Activated CD4-positive, alpha-beta T cell treated with anti-CD3 and anti-CD28 coated beads for 4 hours (primary cell): Measurements from ENCODE around the gene MARK2.
A peak's percentile ranks its signal among the peaks of the same experiment; 100 is the strongest.
"Not testable (repeated sequence)": the region's sequence is repeated elsewhere in the genome, so short reads cannot be mapped to it uniquely, and the experiment has no call there.

ENCODE experiments used
- DNase-seq, 2 donors: peaks; one replicate each; pipeline ENCODE4 v3.0.0-alpha.2; 2020

Gene MARK2

GRCh38 chr11:63838678-63839507, at the start of gene MARK2:
MARK2 (plus strand) TSS chr11:63839110; CDS start chr11:63839507, 397 bp downstream.
- DNase-seq, result peak; percentile 100

GRCh38 chr11:63791495-63792167, 47.3 kb upstream of the MARK2 start:
- DNase-seq, result no peak

GRCh38 chr11:63793161-63793560, 45.7 kb upstream of the MARK2 start:
- no peak for DNase-seq

- DNase-seq, result no peak
These were observed 43.8 kb upstream of the MARK2 start for GRCh38 chr11:63795066-63795465.

- no peak for DNase-seq
These were observed 38.0 kb upstream of the MARK2 start for GRCh38 chr11:63800921-63801320.

GRCh38 chr11:63802637-63803414, 36.1 kb upstream of the MARK2 start:
- DNase-seq, result no peak

GRCh38 chr11:63804259-63804658, 34.7 kb upstream of the MARK2 start:
- no peak for DNase-seq

- no peak for DNase-seq
These were observed 33.0 kb upstream of the MARK2 start for GRCh38 chr11:63805844-63806415.

GRCh38 chr11:63810383-63810782, 28.5 kb upstream of the MARK2 start:
- not testable (repeated sequence) for DNase-seq

- DNase-seq, result no peak
These were observed 27.4 kb upstream of the MARK2 start for GRCh38 chr11:63811522-63811921.

- peak; percentile 53 to 57 for DNase-seq
These were observed 25.8 kb upstream of the MARK2 start, which contains the start of gene SPINDOC for GRCh38 chr11:63813035-63813562. SPINDOC (plus strand) TSS chr11:63813456; CDS start chr11:63813687, 231 bp downstream.

GRCh38 chr11:63813563-63814382, 25.1 kb upstream of the MARK2 start:
- DNase-seq, result peak; percentile 11 to 19

- DNase-seq, result no peak
These were observed 24.6 kb upstream of the MARK2 start for GRCh38 chr11:63814383-63814736.

GRCh38 chr11:63816166-63816565, 22.7 kb upstream of the MARK2 start:
- DNase-seq, result no peak

- DNase-seq, result no peak
These were observed 22.2 kb upstream of the MARK2 start for GRCh38 chr11:63816732-63817131.

GRCh38 chr11:63817758-63818498, 21.0 kb upstream of the MARK2 start:
- DNase-seq, result no peak

GRCh38 chr11:63818609-63819008, 20.3 kb upstream of the MARK2 start:
- DNase-seq, result no peak

- DNase-seq, result no peak
These were observed 17.5 kb upstream of the MARK2 start for GRCh38 chr11:63821411-63821810.

- DNase-seq, result no peak
These were observed 12.3 kb upstream of the MARK2 start for GRCh38 chr11:63826471-63827190.

- no peak for DNase-seq
These were observed 9.0 kb upstream of the MARK2 start for GRCh38 chr11:63829823-63830489.
